ENCODE measurements around the gene CCDC66.

CCDC66 gene

DNA sequence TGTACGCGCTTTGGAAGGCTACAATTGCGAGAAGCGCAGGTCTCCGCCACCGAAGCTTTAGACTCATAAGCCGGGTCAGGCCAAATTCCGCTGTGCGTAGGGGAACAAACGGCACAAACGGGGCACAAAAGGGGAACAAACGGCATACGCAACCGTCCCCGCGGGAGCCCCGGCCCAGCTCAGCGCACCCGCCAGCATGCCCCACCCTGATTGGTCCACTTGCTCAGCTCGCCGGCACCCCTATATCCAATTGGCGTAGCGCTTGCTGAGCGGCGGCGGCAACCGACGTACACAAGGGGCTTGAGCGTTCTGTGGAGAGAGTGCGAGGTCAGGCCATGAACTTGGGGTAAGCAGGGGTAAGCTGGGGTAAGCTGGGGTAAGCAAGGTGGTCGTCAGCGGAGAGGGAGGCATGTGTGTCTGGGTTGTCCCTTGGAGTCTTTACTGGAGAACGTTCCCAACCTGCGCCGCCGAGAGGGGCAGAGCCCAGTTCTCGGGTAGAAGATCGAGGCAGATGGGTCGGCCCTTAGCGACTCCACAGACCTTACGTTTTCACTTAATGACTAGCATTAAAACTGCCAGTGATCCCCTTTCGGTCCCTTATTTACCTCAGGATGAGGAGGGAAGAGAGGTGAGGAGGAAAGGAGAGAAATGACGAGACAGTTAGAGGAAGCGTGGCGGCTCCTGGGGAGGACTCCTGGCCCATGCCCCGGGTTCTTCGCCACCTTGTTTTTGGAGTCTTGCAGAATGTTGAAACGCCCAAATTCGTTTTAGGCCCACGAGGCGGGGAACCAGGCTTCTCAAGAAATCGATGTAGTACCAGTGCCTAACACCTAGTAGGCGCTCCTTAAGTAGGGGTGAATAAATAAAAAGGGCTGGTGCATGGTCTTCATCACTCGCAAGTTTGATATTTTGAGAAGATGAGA lies at the start of gene CCDC66 (continued):
- TF ChIP-seq PRDM10 (tag by site-specific recombination; IDR thresholded peaks at IDR 0.05) (peak; percentile 95), ZBTB48 (tag by site-specific recombination; IDR thresholded peaks at IDR 0.05) (peak; percentile 83)

GRCh38 chr3:56519641-56520040 lies 37.3 kb upstream of the CCDC66 start:
- H3K4me1 ChIP-seq (ENCODE audit: control insufficient read depth, insufficient read depth, low read length), result no peaks in the 10 kb centered on the region
- no peak overlapping the region for H3K27ac ChIP-seq (ENCODE audit: extremely low read depth, low read depth, low read length)
- TF ChIP-seq SP7 (tag by site-specific recombination; IDR thresholded peaks at IDR 0.05) (no peak), ZNF184 (tag by site-specific recombination; IDR thresholded peaks at IDR 0.05) (no peak), ZNF221 (tag by site-specific recombination; IDR thresholded peaks at IDR 0.05; ENCODE audit: borderline replicate concordance) (no peak), ZNF837 (tag by site-specific recombination; IDR thresholded peaks at IDR 0.05) (no peak), ZNF776 (tag by site-specific recombination; IDR thresholded peaks at IDR 0.05; ENCODE audit: borderline replicate concordance) (no peak), ZBTB49 (tag by site-specific recombination; IDR thresholded peaks at IDR 0.05; ENCODE audit: low read depth) (no peak), ZNF76 (tag by site-specific recombination; IDR thresholded peaks at IDR 0.05; ENCODE audit: borderline replicate concordance, low read depth) (no peak), ZNF670 (tag by site-specific recombination; IDR thresholded peaks at IDR 0.05; ENCODE audit: low read depth) (no peak), ZNF843 (tag by site-specific recombination; IDR thresholded peaks at IDR 0.05) (no peak), ZNF664 (tag by site-specific recombination; IDR thresholded peaks at IDR 0.05) (no peak), ZNF114 (tag by site-specific recombination; IDR thresholded peaks at IDR 0.05) (no peak), ZNF449 (tag by site-specific recombination; IDR thresholded peaks at IDR 0.05) (no peak), ZNF18 (tag by site-specific recombination; IDR thresholded peaks at IDR 0.05) (no peak), PATZ1 (tag by site-specific recombination; IDR thresholded peaks at IDR 0.05) (no peak), KLF17 (tag by site-specific recombination; IDR thresholded peaks at IDR 0.05) (no peak), SP2 (tag by site-specific recombination; IDR thresholded peaks at IDR 0.05) (no peak)
- no peak overlapping the region for H3K4me3 ChIP-seq (ENCODE audit: low read depth, low read length)
- ChIA-PET POLR2A (no interaction called here), CTCF (no interaction called here)
- H3K9me3 ChIP-seq (ENCODE audit: control insufficient read depth, insufficient read depth, low read depth, low read length), result no peaks in the 10 kb centered on the region
- H3K36me3 ChIP-seq (ENCODE audit: control insufficient read depth in 2 of 2, insufficient read depth in 1 of 2, low read length in 2 of 2), result no peaks in the 10 kb centered on the region

Measured in HEK293 (cell line).